NCI-H2029 treated with DMSO at 0.1 percent for 48 hours (cell line): Measurements from ENCODE around the gene TPP2.

Experiments used
- DNase-seq: peaks from one replicate; lab custom pipeline; 2025; lab: John Stamatoyannopoulos, UW

TPP2 gene

DNA sequence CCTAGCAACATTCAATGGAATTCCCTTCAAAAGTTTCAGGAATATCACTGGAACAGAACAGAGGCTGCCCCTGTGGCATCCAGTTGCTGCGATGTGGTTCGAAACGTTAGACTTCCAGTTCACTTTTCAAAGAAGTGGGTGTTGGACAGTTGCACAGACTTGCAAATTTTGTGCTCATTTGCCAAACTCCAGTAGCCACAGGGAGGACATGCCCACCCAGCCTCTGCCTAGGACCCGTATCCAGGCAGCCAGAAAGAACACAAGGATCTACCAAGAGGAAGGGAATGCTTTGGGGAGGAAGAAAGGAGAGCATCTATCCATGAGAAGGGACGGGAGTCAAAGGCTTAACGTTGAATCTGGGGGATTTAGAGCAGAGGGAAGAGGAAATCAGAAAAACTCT lies 98.2 kb downstream of the TPP2 start, which contains the start of gene METTL21C:
Gene METTL21C, minus strand, starts transcription at position 108 of the 400 bp plus-strand sequence. CDS start 546 bp downstream, outside the sequence.
- no peak for DNase-seq

DNA sequence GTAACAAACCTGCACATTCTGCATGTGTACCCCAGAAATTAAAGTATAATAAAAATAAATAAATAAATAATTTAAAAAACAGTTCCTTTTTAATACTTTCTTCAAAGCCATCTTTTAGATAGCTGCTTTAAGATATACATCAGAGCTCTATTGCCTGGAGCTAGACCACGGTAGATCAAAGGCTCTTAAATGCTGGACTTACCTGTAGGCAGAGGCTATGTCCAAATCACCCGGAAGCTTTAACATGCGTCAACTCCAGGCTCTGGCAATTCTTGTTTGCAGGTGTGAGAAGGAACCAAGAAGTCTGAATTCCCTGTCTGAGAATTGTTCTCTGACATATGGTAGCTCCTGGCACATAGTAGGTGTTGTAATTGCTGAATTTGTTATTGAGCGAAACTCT lies 99.7 kb downstream of the TPP2 start:
- DNase-seq, result no peak

DNA sequence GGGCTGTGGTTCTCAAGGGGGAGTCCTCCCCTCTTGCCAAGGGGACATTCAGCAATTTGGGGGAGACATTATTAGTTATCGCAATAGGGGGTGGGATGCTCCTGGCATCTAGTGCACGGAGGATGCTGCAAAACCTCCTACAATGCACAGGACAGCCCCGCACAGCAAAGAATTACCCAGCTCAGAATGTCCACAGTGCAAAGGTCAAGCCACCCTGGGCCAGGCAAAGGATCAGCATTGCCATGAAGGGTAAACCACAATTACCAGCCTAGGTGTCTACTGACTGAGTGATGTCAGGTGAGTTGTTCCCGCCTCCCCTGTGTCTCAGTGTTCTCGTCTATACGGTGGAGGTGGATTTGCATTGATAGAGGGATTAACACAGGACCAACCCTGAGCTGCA lies 100.5 kb downstream of the TPP2 start:
- DNase-seq, result no peak

DNA sequence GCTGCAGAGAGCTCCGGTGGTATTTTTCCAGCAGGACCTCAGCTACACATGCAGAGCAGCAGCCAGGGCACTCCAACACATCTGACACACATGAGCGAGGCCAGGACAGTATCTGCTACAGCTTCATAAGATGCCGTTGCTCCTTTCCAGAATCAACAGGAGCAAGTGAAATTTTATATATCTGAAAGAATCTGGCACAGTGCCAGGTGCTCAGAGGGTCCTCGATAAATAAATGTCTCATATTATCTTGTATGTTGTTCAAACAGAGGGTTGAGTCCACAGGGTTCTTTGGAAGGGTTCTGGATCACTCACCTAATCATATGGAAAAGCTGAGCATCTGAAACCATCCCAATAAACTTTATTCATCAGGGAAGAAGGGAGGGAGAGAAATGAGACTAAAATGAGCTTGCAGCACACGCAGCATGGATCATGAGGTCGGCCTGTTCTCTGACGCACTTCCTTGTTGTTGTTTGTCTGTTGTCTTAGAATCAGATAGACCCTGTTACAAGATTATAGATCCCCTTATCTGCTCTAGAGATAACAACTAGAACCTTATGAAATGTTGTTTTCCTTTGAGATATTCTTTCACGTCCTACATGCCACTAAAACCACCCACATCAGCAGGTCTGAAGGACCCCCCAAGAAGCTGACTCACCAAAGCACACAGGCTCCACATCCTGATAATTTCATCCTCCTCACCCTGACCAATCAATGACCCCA lies 101.3 kb downstream of the TPP2 start:
- no peak for DNase-seq

DNA sequence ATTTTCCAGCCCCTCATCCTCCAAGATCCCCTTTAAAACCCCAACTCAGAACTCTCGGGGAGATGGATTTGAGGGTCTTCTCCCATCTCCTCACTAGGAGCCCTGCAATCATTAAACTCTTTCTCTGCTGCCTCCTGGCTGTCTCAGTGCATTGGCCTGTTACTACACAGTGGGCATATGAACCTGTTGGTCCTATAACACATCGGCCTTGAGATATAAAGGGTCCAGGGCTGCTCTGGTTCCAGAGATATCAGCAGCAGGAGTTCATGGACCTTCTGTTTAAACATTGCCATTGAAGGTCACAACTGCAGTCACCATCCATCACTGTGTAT lies 101.8 kb downstream of the TPP2 start:
- DNase-seq, result no peak

DNA sequence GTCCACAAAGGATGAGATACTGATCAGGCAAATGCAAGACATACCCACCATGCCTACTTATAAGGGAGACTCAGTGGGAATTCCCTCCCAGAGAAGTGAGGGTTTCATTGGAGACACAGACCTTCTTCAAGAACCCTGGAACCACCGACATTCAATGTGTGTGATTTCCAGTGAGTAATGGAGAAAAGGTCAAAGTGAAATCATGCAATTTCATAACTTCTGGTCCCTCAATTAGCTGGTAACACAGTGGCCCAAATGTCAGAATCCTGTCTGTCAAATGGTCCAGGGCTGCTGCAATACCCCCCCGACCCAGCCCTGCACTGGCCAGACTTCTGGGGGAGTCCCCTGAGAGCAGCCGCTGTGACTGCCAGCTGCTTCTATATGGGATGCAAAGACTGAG lies 102.7 kb downstream of the TPP2 start:
- no peak for DNase-seq

DNA sequence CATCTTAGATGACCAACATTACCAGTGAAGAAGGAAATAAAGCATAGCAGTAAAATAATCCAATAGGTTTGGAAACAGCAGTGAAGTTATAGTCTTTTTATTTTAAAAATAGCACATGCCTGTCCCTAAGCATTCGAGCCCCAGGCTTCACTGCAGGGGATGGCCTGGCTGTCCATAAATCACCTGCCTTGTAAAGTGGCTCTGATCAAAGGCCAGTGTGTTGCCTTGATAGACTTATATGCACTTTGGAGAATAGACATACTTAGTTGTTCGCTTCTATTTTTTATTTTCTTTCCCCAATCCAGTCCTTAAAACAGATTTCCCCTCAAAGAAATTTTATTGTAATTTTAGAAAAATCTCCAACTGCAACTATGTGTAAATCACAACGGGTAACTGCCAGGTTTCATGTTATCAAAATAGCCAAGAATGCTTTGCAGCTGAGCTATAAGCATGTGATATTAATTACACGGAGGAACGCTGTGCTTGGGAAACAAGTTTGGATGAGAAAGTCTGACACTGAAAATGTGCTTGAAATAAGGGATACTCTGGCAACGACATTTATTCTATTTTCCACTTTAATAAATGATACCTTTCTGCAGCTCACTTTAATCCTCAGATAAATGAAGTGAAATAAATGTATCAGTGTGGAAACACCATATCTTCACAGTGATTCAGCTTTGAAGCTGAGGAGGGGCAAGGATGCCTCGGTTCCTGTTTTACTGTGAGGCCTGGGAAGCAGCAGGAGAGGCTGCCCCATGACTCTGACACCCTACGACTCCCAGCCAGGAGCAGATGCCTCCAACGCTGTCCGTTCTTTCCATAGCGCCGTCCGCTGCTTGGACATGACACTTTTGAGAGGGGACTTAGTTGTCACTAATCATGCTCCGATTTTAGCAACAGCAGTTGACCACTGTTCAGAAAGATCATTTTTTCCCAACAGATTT lies 103.6 kb downstream of the TPP2 start:
- DNase-seq, result no peak

DNA sequence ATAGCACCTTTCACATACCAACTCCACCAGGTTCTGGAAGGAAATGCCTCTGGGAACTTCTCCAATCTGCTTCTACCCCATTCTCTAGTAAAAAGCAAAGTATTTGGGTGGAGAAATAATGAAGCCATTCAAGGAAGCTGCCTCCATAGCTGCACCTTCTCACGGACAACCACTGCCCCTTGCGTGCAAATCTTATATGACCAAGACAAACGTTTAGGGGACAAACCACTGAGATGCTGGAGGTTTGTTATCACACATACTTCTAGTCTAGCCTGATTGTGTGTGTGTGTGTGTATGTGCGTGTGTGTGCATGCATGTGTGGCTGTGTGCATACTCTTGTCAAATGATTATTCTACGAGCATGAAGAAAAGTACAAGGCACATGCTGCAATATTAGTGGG lies 104.5 kb downstream of the TPP2 start:
- DNase-seq, result no peak

DNA sequence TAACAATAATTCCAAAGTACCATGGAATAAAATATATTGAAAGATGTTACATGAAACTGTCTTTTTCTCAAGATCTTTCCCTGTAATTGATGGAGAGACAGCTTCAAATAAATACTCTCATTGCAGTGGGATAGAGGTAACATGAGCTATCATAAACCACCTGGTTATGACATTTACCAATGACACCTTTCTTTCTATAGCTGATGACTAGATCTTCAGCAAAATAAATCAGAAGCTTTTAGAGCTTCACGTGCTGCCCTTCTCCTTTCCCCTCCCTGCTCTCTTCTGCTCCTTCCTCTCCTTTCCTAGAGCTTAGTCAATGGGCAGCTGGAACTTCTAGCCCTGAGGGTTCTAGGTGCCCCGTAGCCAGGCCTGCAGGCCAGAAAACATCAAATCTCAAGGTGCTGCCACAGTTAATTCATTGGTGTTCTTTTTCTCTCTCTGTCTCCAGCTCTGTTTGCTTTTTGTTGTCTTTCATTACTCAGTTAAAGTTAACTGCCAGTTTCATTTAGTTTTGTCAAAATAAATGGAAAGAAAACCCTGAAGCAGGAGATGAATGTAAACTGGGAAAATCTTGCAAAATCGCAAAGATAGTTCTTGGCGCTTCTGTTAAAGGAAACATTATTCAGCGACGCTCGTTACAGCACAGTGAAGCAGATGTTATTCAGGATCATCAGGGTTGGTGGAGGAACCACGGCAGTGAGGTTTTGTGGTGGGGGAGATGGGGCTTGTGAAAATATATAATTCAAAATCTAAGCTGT lies 106.4 kb downstream of the TPP2 start:
- DNase-seq, result no peak

DNA sequence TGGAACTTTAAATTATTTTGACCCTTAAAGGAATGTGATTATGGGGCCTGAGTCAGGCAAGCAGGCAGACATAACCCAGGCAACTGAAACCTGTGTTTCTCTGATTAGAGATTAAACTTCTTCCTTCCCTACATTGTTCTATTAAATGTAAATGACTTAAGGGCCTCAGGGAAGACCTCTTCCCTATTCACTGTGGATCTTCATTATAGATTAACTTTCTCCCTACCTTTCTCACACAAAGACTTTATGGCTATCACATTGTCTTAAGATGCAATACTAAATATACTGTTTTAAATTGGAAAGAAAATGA lies 106.9 kb downstream of the TPP2 start:
- no peak for DNase-seq

DNA sequence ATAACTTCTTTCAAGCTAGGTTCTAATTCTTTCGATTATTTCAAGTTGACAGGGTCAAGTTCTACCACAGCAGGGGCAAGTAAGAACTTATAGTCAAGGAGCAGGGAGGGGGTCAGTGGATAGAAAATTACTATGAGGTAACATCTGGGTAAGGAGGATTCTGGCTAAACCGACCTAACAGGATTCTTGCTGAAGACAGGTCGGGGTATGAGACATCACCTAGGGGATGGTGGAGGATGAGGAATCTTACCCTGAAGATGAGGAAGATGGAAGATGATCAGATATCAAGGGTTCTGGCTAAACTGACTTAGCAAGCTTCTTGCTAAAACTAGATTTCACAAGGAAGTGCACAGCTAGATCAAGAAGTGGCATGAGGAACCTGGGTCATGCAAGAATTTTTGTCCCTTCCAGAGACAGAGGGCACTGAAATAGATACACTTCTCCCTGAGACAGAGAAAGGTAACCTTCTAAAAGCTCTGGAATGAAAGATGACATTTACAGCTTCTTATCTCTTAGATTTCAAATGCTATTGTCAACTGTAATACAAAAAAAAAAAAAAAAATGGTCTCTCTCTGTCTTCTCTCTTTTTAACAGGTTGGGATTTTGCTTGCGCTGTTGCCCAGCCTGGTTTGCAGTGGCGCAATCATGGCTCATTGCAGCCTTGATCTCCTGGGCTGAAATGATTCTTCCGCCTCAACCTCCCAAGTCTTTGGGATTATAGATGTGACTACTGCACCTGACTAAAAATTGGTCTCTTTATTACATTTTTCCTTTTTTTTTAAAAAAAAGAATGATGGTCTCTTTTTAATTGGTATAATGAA lies 107.7 kb downstream of the TPP2 start:
- no peak for DNase-seq

DNA sequence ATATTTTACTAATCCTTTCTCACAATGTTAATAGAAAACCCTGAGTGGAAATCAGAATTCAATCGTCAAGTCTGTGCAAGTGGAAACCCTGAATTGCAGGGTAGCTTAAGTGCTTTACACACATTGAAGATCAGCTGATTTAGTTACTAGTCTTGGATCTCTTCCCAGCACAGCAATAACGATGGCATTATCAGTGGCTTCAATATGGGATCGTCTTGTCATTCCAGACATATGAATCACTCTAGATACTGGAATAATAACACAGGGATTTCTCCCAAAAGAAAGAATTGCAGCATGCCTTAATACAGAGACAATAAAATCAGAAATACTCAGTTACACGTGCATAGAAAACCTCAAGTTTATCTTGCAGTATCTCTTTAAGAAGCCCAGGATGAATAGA lies 110.7 kb downstream of the TPP2 start:
- DNase-seq, result peak; percentile 47

DNA sequence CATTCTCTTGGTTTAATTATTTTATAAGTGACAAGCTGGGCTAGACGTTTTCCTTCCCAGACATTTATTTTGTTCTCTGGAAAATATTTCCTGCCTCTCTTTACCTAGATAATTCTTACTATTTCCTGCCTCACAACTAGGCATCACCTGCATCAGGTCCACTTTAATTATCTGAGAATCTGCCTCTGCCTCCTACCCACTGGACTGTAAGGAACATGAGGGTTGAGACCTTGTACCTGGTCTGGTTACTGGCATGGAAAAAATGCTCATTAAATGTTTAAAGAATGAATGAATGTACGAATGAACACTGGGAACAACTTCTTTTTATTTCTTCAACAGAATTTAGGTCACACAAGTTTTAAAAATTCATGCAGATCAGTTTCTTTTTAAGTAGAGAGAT lies 111.4 kb downstream of the TPP2 start:
- no peak for DNase-seq

DNA sequence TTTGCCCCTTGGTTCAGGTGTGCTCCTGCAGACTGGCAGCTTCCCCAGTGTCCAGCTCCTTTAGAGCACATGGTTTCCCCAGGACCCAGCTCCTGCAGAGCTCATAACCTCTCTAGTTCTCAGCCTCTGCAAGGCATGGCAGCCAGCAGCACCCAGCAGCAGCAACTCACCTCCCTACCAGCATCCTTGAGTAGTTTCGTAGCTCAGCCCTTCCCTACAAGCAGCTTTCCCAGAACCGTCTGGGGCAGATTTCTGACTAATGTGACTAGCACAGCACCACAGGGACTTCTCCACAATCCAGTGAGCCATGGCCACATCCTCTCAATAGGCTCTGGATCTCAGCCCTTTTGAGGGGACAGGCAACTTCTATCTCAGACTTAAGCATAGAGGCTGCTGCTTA lies 112.2 kb downstream of the TPP2 start:
- no peak for DNase-seq

DNA sequence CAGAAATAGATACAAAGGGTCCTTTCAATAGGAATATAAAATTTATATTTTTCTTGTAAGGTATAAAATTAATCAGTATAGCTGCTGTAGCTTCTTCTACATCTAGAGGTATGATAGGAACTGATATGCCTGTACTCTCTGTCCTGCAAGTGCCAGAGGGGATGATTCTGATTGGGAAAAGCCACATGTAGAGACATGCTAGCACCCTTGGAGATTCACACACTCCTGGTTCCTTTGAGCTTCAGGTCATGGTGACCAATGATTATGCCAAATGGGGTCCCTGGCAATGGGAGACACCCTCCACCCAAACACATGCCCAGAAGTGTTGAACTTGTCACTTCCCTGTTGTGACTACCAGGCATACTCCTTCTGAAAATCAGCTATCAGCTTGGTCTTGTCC lies 112.8 kb downstream of the TPP2 start:
- no peak for DNase-seq

DNA sequence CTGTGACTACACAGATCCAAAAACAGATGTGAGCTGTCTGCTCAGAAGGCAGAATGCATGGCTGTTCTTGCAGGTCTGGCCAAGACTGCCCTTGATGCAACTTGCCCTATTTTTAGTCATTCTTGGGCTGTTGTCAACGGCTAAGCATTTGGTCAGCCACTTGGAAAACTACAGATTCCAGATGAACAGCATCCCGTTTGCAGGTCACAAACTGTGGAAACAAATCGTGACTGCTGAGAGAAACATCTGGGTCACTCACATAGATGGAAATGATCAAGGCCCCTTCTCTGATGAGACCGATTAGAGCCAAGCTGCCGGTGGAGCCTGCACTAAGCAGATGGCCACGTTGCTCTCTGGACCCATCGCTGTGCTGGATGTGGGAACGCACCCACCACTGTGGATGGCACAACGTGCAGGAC lies 113.5 kb downstream of the TPP2 start:
- no peak for DNase-seq

DNA sequence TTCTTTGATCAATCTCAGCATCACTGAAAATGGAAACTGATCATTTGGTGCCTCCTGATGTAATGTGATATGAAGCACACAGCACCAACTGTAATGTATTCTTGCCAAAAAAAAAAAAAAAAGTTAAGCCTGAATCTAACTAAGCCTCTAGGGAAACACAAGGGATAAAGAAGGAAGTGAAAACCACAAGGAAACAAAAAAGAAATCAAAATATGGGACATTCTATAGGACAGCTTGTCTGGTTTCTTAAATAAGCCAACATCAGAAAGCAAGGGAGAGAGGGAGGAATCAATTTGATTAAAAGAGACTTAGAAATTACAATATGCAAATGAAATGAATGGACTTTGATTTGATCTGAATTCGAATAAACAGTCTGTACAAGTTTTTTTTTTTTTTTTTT lies 118.7 kb downstream of the TPP2 start:
- no peak for DNase-seq

DNA sequence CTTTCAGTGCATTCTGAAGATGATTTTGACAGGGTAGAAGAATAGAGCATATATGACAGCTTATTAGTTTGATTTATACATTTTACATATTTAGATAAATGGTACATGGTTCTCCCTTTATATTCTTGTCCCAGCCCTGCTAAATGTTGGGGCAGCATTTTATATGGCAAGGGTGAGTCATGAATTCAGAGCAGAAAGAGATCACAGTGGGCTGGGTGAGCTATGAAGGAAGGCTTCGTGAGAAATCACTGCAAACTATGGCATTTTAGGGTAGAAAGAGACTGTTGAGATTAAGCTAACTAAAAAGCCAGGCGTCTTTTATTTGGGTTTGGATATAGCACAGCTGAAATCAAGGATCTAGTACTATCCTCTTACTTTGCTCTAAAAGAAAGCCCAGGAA lies 122.0 kb downstream of the TPP2 start:
- no peak for DNase-seq

DNA sequence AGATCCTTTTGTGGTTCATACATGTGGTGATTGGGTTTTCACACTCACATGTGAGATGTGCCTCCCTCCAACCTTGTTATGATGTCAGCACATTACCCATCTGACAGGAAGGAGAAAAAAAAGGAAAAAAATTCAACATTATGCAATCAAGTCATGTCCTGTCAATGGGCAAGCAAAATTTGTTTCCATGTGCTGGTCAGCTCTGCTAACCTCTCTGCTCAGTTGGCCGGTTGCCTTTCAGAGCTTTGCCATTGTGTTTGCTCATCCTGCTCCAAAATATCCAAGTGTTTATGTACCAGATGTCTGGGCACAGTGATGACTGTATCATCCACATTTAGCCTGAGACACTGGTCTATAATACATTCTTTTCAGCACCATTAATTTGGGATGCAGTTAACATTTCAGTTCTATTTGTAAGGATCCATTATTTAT lies 125.0 kb downstream of the TPP2 start:
- no peak for DNase-seq

DNA sequence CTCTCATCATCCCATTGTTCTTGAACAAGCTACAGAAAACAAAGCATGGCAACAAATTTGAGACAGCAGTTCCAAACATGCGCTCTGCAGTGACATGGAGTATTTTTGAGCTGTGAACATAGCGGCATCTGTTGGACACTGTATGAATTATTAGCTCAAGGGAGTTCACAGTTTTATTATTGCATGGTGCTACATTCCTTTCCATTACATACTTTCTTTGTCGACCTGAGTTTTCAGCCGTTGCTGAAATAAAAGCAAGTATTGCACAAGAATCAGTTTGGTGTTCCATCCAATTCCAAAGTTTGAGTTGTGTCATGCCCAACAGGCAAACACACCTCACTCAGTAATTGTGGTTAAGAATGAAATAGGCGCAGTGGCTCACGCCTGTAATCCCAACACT lies 128.1 kb downstream of the TPP2 start:
- DNase-seq, result no peak

DNA sequence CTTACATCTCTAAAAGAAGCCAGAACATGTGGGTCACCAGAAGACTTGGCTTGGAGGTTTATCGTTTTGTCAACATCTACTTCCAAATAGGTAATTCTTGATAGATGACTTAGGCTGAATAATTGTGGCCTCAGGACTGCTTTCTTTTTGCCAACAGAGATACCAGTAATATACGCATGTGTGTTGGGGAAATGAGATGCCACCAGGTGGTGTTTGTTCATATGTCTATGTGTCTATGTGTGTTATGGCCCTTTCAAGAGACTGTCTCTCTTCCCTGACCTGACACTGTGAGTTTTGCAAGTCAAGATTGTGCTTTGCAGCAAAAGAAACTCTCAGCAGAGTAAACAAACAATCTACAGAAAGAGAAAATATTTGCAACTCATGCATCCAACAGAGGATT lies 129.6 kb downstream of the TPP2 start:
- DNase-seq, result no peak
